ENCODE measurements around the gene REG1A.

- no peak for TF ChIP-seq CTCF (optimal IDR thresholded peaks at IDR 0.05 in 1 of 3, IDR thresholded peaks at IDR 0.05 in 1 of 3, conservative IDR thresholded peaks at IDR 0.05 in 1 of 3; ENCODE audit: extremely low read depth in 1 of 3, insufficient read depth in 2 of 3, low read length in 3 of 3)
- no peak for TF ChIP-seq EZH2 (IDR thresholded peaks at IDR 0.05; ENCODE audit: low read length)
Observed at GRCh38 chr2:79129804-79130203, 9.5 kb downstream of the REG1A start.
